Measurements from ENCODE around the gene MTFR2. TPM values are rescaled to one million over a fixed set of nuclear protein-coding genes. Genes with fewer than 3 reads are reported as not detected.

Gene MTFR2
- total RNA-seq = 1.7 and 8.6 TPM in 2 replicates

DNA sequence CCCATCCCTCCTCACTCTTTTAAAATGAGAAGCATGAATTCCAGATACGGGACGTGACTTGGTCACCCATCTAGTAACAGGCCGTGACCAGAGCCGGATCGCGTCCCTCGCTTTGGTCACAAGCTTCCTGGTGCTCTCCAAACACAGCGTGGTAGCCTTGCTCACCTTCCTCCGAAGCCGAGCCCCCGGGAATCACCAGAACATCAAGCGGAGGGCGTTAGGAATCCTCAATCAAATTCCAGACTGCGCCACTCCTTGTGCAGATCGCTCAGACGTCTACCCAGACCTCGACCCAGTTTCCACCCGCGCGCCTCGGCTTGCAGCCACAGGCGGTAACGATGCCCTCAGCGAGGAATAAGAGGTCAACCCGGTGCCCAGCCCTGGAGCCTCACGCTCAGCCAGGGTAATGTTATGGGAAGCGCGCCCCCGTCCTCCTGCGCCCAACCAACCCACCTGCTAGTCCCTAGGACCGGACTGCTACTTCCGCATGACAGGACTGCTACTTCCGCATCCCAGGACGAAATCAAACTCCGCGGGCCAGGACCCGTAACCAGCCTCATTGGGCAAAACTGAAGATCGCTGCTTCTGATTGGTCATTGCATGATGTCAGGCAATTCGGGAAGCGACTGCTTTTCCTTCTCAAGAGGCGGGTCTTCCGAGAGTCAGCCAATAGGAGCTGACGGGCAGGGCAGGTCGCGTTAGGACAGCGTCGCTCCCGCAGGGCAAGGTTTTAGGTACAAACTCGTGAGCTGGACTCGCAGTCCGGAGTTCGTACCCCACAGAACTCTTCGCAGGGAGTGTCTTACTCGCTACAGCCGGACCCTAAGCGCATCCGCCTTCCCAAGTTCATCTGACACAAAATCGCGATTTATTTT lies at the start of gene MTFR2:
MTFR2 (minus strand) TSS at position 501 of the 875 bp plus-strand sequence. CDS start 1,212 bp downstream, outside the sequence.

DNA sequence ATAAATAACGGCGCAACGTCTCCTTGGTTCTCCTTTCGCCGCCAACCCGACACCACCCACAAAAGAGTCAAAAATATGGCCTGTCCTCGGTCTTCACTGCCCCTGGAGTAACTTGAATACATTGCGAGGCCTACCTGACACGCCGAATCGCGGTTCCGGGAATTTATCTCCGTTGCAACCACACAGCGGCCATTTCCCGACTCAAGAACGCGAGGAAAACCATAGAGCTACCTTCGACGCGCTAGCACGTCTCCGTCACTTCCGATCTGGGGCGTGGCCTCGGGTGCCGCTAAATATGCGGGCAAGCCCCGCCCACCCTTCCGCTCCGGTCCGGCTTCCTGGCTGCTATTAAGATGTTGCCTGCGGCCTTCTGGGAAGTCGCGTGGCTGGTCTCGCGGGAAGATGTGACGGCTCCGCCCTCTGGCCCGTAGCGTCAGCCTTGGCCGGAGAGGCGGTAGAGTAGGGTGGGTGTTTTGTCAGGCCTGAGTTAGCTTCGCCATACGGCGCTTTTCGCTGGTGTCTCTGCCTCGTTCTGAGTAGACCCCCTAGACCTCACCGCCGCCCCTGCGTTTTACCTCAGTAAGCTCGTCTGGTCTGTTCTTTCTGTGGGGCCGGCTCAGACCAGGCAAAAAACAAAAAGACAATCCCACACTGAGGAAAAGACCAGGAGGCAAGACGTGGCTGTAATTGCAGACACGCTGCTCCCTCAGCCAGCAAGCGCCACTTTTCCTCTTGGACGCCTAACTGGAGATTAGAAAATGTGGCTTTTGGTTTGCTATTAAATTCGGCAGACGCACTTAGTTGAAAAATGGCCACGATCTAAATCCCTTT lies 39.7 kb upstream of the MTFR2 start, which contains the start of gene BCLAF1:
BCLAF1 (minus strand) TSS at position 268 of the 831 bp plus-strand sequence. CDS start 9,980 bp downstream, outside the sequence.

Other genes starting within 250 kb of the MTFR2 start
- 38.6 and 48.8 TPM in 2 replicates for gene BCLAF1, start 39.5 kb upstream of the MTFR2 start, total RNA-seq